CD4-positive, alpha-beta T cell (primary cell): ENCODE measurements around the gene KCNQ1. TPM values are rescaled to one million over a fixed set of nuclear protein-coding genes. Genes with fewer than 3 reads are reported as not detected.

Source experiments
- ATAC-seq: fragments of 200-7000 bp; cut with Tn5 transposase; one replicate; pipeline ENCODE4 v1.10.0; 2022; ENCODE audit warnings: mild to moderate bottlenecking; ENCODE audit not compliant: poor library complexity
- CTCF ChIA-PET: fragments of 350-600 bp; sonication (Branson Sonifier 250); formaldehyde crosslinking; loops from one replicate; lab custom pipeline; 2021; ENCODE audit warnings: antibody characterized with exemption, inconsistent platforms; lab: Charles Lee
- POLR2A ChIA-PET: fragments of 350-600 bp; sonication (Branson Sonifier 250); formaldehyde crosslinking; loops from one replicate; lab custom pipeline; 2021; ENCODE audit warnings: antibody characterized with exemption, inconsistent platforms; lab: Charles Lee
- DNase-seq, 14 experiments: peaks; one replicate each; pipeline ENCODE4 v3.0.0-alpha.2; 2013 to 2020; ENCODE audit warnings: mixed read lengths in 2 of 14
- H3K27ac ChIP-seq, 2 donors: one replicate each; pipeline versions ENCODE4 v1.5.1 to v1.7.0; 2013; ENCODE audit warnings: low read length in 2 of 2, low read depth in 1 of 2, mild to moderate bottlenecking in 1 of 2
- H3K27me3 ChIP-seq, 2 experiments: 1 replicate in 1 of 2; 2 replicates in 1 of 2; pipeline versions ENCODE4 v1.6.1 to v1.7.0; 2013; ENCODE audit warnings: low read length in 2 of 2, control low read depth in 1 of 2, mild to moderate bottlenecking in 1 of 2, moderate library complexity in 1 of 2; ENCODE audit not compliant: insufficient read depth in 2 of 2, control insufficient read depth in 1 of 2
- H3K36me3 ChIP-seq: one replicate; pipeline ENCODE4 v1.6.1; 2013; ENCODE audit warnings: low read length, control low read depth; ENCODE audit not compliant: insufficient read depth
- H3K4me1 ChIP-seq: one replicate; pipeline ENCODE4 v1.6.1; 2013; ENCODE audit warnings: low read length, control low read depth; ENCODE audit not compliant: insufficient read depth
- H3K4me3 ChIP-seq: one replicate; pipeline ENCODE4 v1.5.1; 2013; ENCODE audit warnings: mild to moderate bottlenecking, low read length, moderate library complexity
- H3K9me3 ChIP-seq, 2 experiments: 1 replicate in 1 of 2; 2 replicates in 1 of 2; pipeline versions ENCODE4 v1.6.1 to v1.7.0; 2013; ENCODE audit warnings: low read length in 2 of 2, mild to moderate bottlenecking in 2 of 2, control low read depth in 1 of 2, moderate library complexity in 1 of 2; ENCODE audit not compliant: control insufficient read depth in 1 of 2, insufficient read depth in 1 of 2
- H3K27ac Mint-ChIP-seq: one replicate; pipeline ENCODE4 v1.8.0; 2020; ENCODE audit warnings: mixed read lengths
- H3K27me3 Mint-ChIP-seq: one replicate; pipeline ENCODE4 v1.8.0; 2021; ENCODE audit warnings: mixed read lengths
- H3K36me3 Mint-ChIP-seq: one replicate; pipeline ENCODE4 v1.8.0; 2021; ENCODE audit warnings: low read depth, mixed read lengths
- H3K4me1 Mint-ChIP-seq: one replicate; pipeline ENCODE4 v1.8.0; 2021; ENCODE audit warnings: low read depth, mixed read lengths
- H3K4me3 Mint-ChIP-seq: one replicate; pipeline ENCODE4 v1.8.0; 2020; ENCODE audit warnings: mild to moderate bottlenecking, mixed read lengths
- H3K9me3 Mint-ChIP-seq: one replicate; pipeline ENCODE4 v1.8.0; 2020; ENCODE audit warnings: mixed read lengths
- CTCF ChIP-seq: fragments of 200-600 bp; IDR thresholded peaks from one replicate; pipeline ENCODE4 v1.8.0; 2022; ENCODE audit warnings: antibody characterized with exemption, mild to moderate bottlenecking
- intact Hi-C, 2 experiments: fragments of 100-400 bp; cut with DNase I in 1 of 2; cut with micrococcal nuclease in 1 of 2; formaldehyde crosslinking; loops; one replicate each; pipeline versions ENCODE4 v1.15.1 to v1.9.0; 2023 to 2025; cut with DNase I, micrococcal nuclease
- total RNA-seq, 174 experiments: library from RNA in 2 of 174; stranded (reverse) in 2 of 174; gene quantifications; one replicate each; pipeline ENCODE4 v1.2.3 and lab custom pipeline; 2021 to 2026

Gene KCNQ1
- total RNA-seq, 2 experiments from 2014 or later: 31.3 to 33.1 TPM

GRCh38 chr11:2663506-2663905 lies 218.7 kb downstream of the KCNQ1 start:
- no peaks in the 10 kb centered on the region for H3K4me1 Mint-ChIP-seq
- no peak for ATAC-seq

GRCh38 chr11:2663915-2664314 lies 219.1 kb downstream of the KCNQ1 start:
- no peak overlapping the region for H3K27ac ChIP-seq
- Mint-ChIP-seq H3K27ac (no peak overlapping the region), H3K27me3 (no peaks in the 10 kb centered on the region), H3K4me1 (no peaks in the 10 kb centered on the region), H3K36me3 (peaks cover 47% of the 10 kb centered on the region), H3K4me3 (no peak overlapping the region), H3K9me3 (no peaks in the 10 kb centered on the region)
- H3K4me1 ChIP-seq: no peaks in the 10 kb centered on the region
- POLR2A ChIA-PET: no interaction called here
- intact Hi-C loops: no loop called here
- DNase-seq (no peak), ATAC-seq (no peak)
- no peak for TF ChIP-seq CTCF
- no peaks in the 10 kb centered on the region for H3K27me3 ChIP-seq
- peaks cover 12% of the 10 kb centered on the region for H3K36me3 ChIP-seq
- H3K9me3 ChIP-seq: peaks cover 1 to 4% of the 10 kb centered on the region in 2 experiments
- CTCF ChIA-PET: no interaction called here
- no peak overlapping the region for H3K4me3 ChIP-seq

More at GRCh38 chr11:2663506-2663905, 218.7 kb downstream of the KCNQ1 start:
- Histone ChIP-seq H3K9me3 (peaks cover 4% of the 10 kb centered on the region in 2 experiments), H3K4me1 (no peaks in the 10 kb centered on the region), H3K27ac (no peak overlapping the region), H3K36me3 (peaks cover 12% of the 10 kb centered on the region), H3K27me3 (no peaks in the 10 kb centered on the region), H3K4me3 (no peak overlapping the region)
- intact Hi-C loops: no loop called here
- no peak for DNase-seq
- Mint-ChIP-seq H3K27ac (no peak overlapping the region), H3K9me3 (no peaks in the 10 kb centered on the region), H3K4me3 (no peak overlapping the region), H3K27me3 (no peaks in the 10 kb centered on the region), H3K36me3 (peaks cover 48% of the 10 kb centered on the region)
- ChIA-PET POLR2A (no interaction called here), CTCF (no interaction called here)
- no peak for TF ChIP-seq CTCF

GRCh38 chr11:2664376-2664775 lies 219.6 kb downstream of the KCNQ1 start:
- peaks cover 0 to 4% of the 10 kb centered on the region in 2 experiments for H3K9me3 ChIP-seq
- H3K4me1 Mint-ChIP-seq: no peaks in the 10 kb centered on the region
- H3K9me3 Mint-ChIP-seq: no peaks in the 10 kb centered on the region
- H3K4me3 ChIP-seq: no peak overlapping the region
- no peaks in the 10 kb centered on the region for H3K27me3 Mint-ChIP-seq
- intact Hi-C loops: no loop called here
- H3K4me1 ChIP-seq: no peaks in the 10 kb centered on the region
- DNase-seq (no peak), ATAC-seq (no peak)
- no peak overlapping the region for H3K27ac Mint-ChIP-seq
- H3K36me3 Mint-ChIP-seq: peaks cover 45% of the 10 kb centered on the region
- POLR2A ChIA-PET: no interaction called here
- H3K4me3 Mint-ChIP-seq: no peak overlapping the region
- peaks cover 12% of the 10 kb centered on the region for H3K36me3 ChIP-seq
- no peak for TF ChIP-seq CTCF
- H3K27me3 ChIP-seq: no peaks in the 10 kb centered on the region
- no peak overlapping the region for H3K27ac ChIP-seq
- CTCF ChIA-PET: no interaction called here
